Fibroblast of lung (primary cell): Measurements from ENCODE around the gene IL17RA. TPM values are rescaled to one million over a fixed set of nuclear protein-coding genes. Genes with fewer than 3 reads are reported as not detected.
A peak's percentile ranks its signal among the peaks of the same experiment; 100 is the strongest.
"Not testable (repeated sequence)": the region's sequence is repeated elsewhere in the genome, so short reads cannot be mapped to it uniquely, and the experiment has no call there.

Source experiments
- DNase-seq, 2 donors: peaks; one replicate each; pipeline versions ENCODE4 v3.0.0 to v3.0.0-alpha.2; 2010; ENCODE audit warnings: low read depth in 2 of 2
- H2AFZ ChIP-seq: 2 replicates; pipeline ENCODE4 v1.5.1; 2012; ENCODE audit warnings: low read length, control low read depth, inconsistent platforms
- H3K27ac ChIP-seq: 2 replicates; pipeline ENCODE4 v1.5.1; 2011; ENCODE audit warnings: low read length, control low read depth; ENCODE audit not compliant: insufficient read depth
- H3K27me3 ChIP-seq: 2 replicates; pipeline ENCODE4 v1.5.1; 2011; ENCODE audit warnings: mild to moderate bottlenecking, low read length; ENCODE audit not compliant: control insufficient read depth, insufficient read depth
- H3K36me3 ChIP-seq: 2 replicates; pipeline ENCODE4 v1.5.1; 2011; ENCODE audit warnings: low read length; ENCODE audit not compliant: control insufficient read depth, insufficient read depth
- H3K4me1 ChIP-seq: 2 replicates; pipeline ENCODE4 v1.5.1; 2011; ENCODE audit warnings: low read length; ENCODE audit not compliant: control insufficient read depth, insufficient read depth; ENCODE audit errors: extremely low read depth
- H3K4me2 ChIP-seq: 2 replicates; pipeline ENCODE4 v1.5.1; 2011; ENCODE audit warnings: low read length, control low read depth; ENCODE audit not compliant: insufficient read depth; ENCODE audit errors: extremely low read depth
- H3K4me3 ChIP-seq, 4 experiments: fragments of 200-600 bp in 1 of 4; sonication (generic) in 1 of 4; replicated peaks in 1 of 4; 2 replicates each; pipeline ENCODE4 v1.5.1; 2011 to 2016; ENCODE audit warnings: low read length in 4 of 4, low read depth in 3 of 4, mild to moderate bottlenecking in 3 of 4, control low read depth in 2 of 4, inconsistent platforms in 1 of 4, mixed read lengths in 1 of 4; ENCODE audit not compliant: insufficient read depth in 1 of 4; ENCODE audit errors: control extremely low read depth in 1 of 4
- H3K79me2 ChIP-seq: 2 replicates; pipeline ENCODE4 v1.5.1; 2012; ENCODE audit warnings: mild to moderate bottlenecking, low read length, inconsistent platforms; ENCODE audit not compliant: control insufficient read depth, insufficient read depth
- H3K9ac ChIP-seq: 2 replicates; pipeline ENCODE4 v1.5.1; 2011; ENCODE audit warnings: mild to moderate bottlenecking, low read length, control low read depth; ENCODE audit not compliant: insufficient read depth
- H3K9me3 ChIP-seq: 2 replicates; pipeline ENCODE4 v1.5.1; 2012; ENCODE audit warnings: low read depth, low read length; ENCODE audit not compliant: control insufficient read depth, insufficient read depth
- H4K20me1 ChIP-seq: 2 replicates; pipeline ENCODE4 v1.5.1; 2011; ENCODE audit warnings: low read length; ENCODE audit not compliant: control insufficient read depth, insufficient read depth; ENCODE audit errors: extremely low read depth
- EZH2 ChIP-seq: IDR thresholded peaks from 2 replicates; pipeline ENCODE4 v1.5.1; 2012; ENCODE audit warnings: low read length, control low read depth, mild to moderate bottlenecking; ENCODE audit errors: missing control alignments
- polyA minus RNA-seq: library from RNA; depleted of rRNA, polyadenylated mRNA; stranded (reverse); fragments of >200 nt; gene quantifications from 2 replicates; pipeline ENCODE4 v1.2.3, GENCODE V29; 2011; ENCODE audit warnings: low replicate concordance
- polyA plus RNA-seq, 2 donors: library from polyadenylated mRNA; depleted of rRNA in 1 of 2; stranded (reverse) in 1 of 2; unstranded in 1 of 2; fragments of >200 nt; gene quantifications; 2 replicates each; pipeline ENCODE4 v1.2.1, GENCODE V29; 2011 to 2012; ENCODE audit warnings: missing spikeins in 1 of 2
- total RNA-seq: library from RNA; depleted of rRNA; stranded (reverse); fragments of >200 nt; gene quantifications from 2 replicates; pipeline ENCODE4 v1.2.1, GENCODE V29; 2014
- TF ChIP-seq, protein P1 (sequence below), 2 donors: IDR thresholded peaks in 1 of 2; conservative IDR thresholded peaks in 1 of 2; 1 replicate in 1 of 2; 2 replicates in 1 of 2; pipeline ENCODE4 v1.5.1; 2011 to 2012; ENCODE audit warnings: low read length in 2 of 2, control low read depth in 1 of 2, inconsistent platforms in 1 of 2, low read depth in 1 of 2, mild to moderate bottlenecking in 1 of 2

The IL17RA gene, protein sequence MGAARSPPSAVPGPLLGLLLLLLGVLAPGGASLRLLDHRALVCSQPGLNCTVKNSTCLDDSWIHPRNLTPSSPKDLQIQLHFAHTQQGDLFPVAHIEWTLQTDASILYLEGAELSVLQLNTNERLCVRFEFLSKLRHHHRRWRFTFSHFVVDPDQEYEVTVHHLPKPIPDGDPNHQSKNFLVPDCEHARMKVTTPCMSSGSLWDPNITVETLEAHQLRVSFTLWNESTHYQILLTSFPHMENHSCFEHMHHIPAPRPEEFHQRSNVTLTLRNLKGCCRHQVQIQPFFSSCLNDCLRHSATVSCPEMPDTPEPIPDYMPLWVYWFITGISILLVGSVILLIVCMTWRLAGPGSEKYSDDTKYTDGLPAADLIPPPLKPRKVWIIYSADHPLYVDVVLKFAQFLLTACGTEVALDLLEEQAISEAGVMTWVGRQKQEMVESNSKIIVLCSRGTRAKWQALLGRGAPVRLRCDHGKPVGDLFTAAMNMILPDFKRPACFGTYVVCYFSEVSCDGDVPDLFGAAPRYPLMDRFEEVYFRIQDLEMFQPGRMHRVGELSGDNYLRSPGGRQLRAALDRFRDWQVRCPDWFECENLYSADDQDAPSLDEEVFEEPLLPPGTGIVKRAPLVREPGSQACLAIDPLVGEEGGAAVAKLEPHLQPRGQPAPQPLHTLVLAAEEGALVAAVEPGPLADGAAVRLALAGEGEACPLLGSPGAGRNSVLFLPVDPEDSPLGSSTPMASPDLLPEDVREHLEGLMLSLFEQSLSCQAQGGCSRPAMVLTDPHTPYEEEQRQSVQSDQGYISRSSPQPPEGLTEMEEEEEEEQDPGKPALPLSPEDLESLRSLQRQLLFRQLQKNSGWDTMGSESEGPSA
- total RNA-seq: 5.3 and 5.9 TPM in 2 replicates
- 7.1 and 7.6 TPM in 2 replicates for polyA plus RNA-seq
- polyA plus RNA-seq (2012): 7.1 and 8.3 TPM in 2 replicates
- 23.7 and 24.7 TPM in 2 replicates for polyA minus RNA-seq

- peaks cover 12% of the 10 kb centered on the region for H3K79me2 ChIP-seq
- H2AFZ ChIP-seq: peak within 1 kb of the TSS; percentile 54
- DNase-seq: peak; percentile 80 to 86
- H3K4me2 ChIP-seq: peak within 1 kb of the TSS; percentile 75
- H3K27me3 ChIP-seq: no peaks in the 10 kb centered on the region
- no peaks in the 10 kb centered on the region for H3K36me3 ChIP-seq
- peak within 1 kb of the TSS; percentile 56 to 89 (median 68) for H3K4me3 ChIP-seq
- no peaks in the 10 kb centered on the region for H3K9me3 ChIP-seq
- H3K27ac ChIP-seq: peak within 1 kb of the TSS; percentile 67
- TF ChIP-seq, protein P1, sequence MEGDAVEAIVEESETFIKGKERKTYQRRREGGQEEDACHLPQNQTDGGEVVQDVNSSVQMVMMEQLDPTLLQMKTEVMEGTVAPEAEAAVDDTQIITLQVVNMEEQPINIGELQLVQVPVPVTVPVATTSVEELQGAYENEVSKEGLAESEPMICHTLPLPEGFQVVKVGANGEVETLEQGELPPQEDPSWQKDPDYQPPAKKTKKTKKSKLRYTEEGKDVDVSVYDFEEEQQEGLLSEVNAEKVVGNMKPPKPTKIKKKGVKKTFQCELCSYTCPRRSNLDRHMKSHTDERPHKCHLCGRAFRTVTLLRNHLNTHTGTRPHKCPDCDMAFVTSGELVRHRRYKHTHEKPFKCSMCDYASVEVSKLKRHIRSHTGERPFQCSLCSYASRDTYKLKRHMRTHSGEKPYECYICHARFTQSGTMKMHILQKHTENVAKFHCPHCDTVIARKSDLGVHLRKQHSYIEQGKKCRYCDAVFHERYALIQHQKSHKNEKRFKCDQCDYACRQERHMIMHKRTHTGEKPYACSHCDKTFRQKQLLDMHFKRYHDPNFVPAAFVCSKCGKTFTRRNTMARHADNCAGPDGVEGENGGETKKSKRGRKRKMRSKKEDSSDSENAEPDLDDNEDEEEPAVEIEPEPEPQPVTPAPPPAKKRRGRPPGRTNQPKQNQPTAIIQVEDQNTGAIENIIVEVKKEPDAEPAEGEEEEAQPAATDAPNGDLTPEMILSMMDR (conservative IDR thresholded peaks at IDR 0.05 in 1 of 2, IDR thresholded peaks at IDR 0.05 in 1 of 2; ENCODE audit: low read depth in 1 of 2, low read length in 2 of 2): no peak
- no peak for TF ChIP-seq EZH2
- H4K20me1 ChIP-seq: no peaks in the 10 kb centered on the region
- peak within 1 kb of the TSS; percentile 79 for H3K9ac ChIP-seq
- H3K4me1 ChIP-seq: peaks cover 3% of the 10 kb centered on the region
Measured at GRCh38 chr22:17084554-17085276, at the start of gene IL17RA. IL17RA (plus strand) TSS chr22:17085000; CDS start chr22:17085092, 92 bp downstream.

DNA sequence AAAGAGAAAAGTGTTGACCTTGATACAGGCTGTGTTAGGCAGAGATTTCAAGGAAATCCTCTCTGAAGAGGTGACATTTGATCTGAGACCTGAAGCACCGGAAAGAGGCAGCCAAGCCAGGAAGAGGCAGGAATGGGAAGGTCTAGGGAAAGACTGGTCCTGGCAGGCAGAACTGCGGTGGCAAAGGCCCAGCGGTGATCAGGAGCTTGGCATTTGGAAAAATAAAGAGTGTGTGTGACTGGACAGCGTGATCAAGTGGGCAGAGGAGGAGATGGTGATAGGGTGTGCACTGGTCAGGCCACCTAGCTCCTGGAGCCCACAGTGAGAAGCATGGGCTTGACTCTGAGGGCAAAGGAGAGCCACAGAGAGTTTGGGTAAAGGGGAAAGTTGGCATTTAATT is 49.6 kb upstream of the IL17RA start:
- H4K20me1 ChIP-seq: no peaks in the 10 kb centered on the region
- no peak overlapping the region for H2AFZ ChIP-seq
- no peaks in the 10 kb centered on the region for H3K27me3 ChIP-seq
- DNase-seq: no peak
- H3K4me1 ChIP-seq: no peaks in the 10 kb centered on the region
- no peaks in the 10 kb centered on the region for H3K36me3 ChIP-seq
- TF ChIP-seq, protein P1 (conservative IDR thresholded peaks at IDR 0.05 in 1 of 2, IDR thresholded peaks at IDR 0.05 in 1 of 2; ENCODE audit: low read depth in 1 of 2, low read length in 2 of 2): no peak
- no peak for TF ChIP-seq EZH2
- H3K9me3 ChIP-seq: no peaks in the 10 kb centered on the region
- no peak overlapping the region for H3K9ac ChIP-seq
- no peak overlapping the region for H3K27ac ChIP-seq
- no peak overlapping the region for H3K4me2 ChIP-seq
- H3K4me3 ChIP-seq: no peak overlapping the region
- H3K79me2 ChIP-seq: no peaks in the 10 kb centered on the region

- H3K4me3 ChIP-seq, H4K20me1 ChIP-seq, H3K27me3 ChIP-seq, H3K9ac ChIP-seq, H3K4me1 ChIP-seq, H3K27ac ChIP-seq, DNase-seq, H3K4me2 ChIP-seq, H3K79me2 ChIP-seq, H3K36me3 ChIP-seq, H3K9me3 ChIP-seq, H2AFZ ChIP-seq: not testable (repeated sequence)
Measured at GRCh38 chr22:17035976-17036841, 48.6 kb upstream of the IL17RA start.

- H2AFZ ChIP-seq: not testable (repeated sequence)
Measured at GRCh38 chr22:17036842-17037711, 47.7 kb upstream of the IL17RA start.

More at GRCh38 chr22:17036842-17037711, 47.7 kb upstream of the IL17RA start:
- H3K9ac ChIP-seq, H3K4me3 ChIP-seq, H3K9me3 ChIP-seq, H3K79me2 ChIP-seq, H3K4me2 ChIP-seq, H3K27me3 ChIP-seq, H3K27ac ChIP-seq, H3K36me3 ChIP-seq, H4K20me1 ChIP-seq, H3K4me1 ChIP-seq, DNase-seq: not testable (repeated sequence)
